Suprapubic skin (tissue), 4 donors: ENCODE data around the gene PDE6D. TPM values are rescaled to one million over a fixed set of nuclear protein-coding genes. Genes with fewer than 3 reads are reported as not detected.

ENCODE experiments used
- DNase-seq, 2 donors: peaks; one replicate each; pipeline ENCODE4 v3.0.0-alpha.2; 2019; ENCODE audit warnings: low spot score in 2 of 2
- H3K27ac ChIP-seq: fragments of 200-600 bp; sonication (generic); one replicate; pipeline ENCODE4 v1.5.1; 2019
- H3K27me3 ChIP-seq: fragments of 200-600 bp; sonication (generic); one replicate; pipeline ENCODE4 v1.5.1; 2019
- H3K36me3 ChIP-seq: fragments of 200-600 bp; sonication (generic); one replicate; pipeline ENCODE4 v1.5.1; 2019
- H3K4me1 ChIP-seq: fragments of 200-600 bp; sonication (generic); one replicate; pipeline ENCODE4 v1.5.1; 2019
- H3K4me3 ChIP-seq: fragments of 200-600 bp; sonication (generic); one replicate; pipeline ENCODE4 v1.5.1; 2019; ENCODE audit warnings: mild to moderate bottlenecking
- H3K9me3 ChIP-seq: fragments of 200-600 bp; sonication (generic); one replicate; pipeline ENCODE4 v1.5.1; 2019
- CTCF ChIP-seq, 2 donors: fragments of 200-600 bp in 1 of 2; fragments of 450-650 bp in 1 of 2; sonication (generic) in 1 of 2; IDR thresholded peaks; one replicate each; pipeline ENCODE4 v1.5.1; 2016 to 2019; ENCODE audit warnings: antibody characterized with exemption in 2 of 2, mild to moderate bottlenecking in 1 of 2, moderate library complexity in 1 of 2
- EP300 ChIP-seq: sonication (generic); formaldehyde crosslinking; IDR thresholded peaks from one replicate; pipeline ENCODE4 v1.6.1; 2017; ENCODE audit warnings: antibody characterized with exemption
- POLR2A ChIP-seq, 2 donors: fragments of 450-650 bp; IDR thresholded peaks; one replicate each; pipeline ENCODE4 v1.6.1; 2017; ENCODE audit warnings: antibody characterized with exemption in 2 of 2, mild to moderate bottlenecking in 2 of 2, moderate library complexity in 2 of 2
- POLR2AphosphoS5 ChIP-seq, 3 donors: sonication (generic); formaldehyde crosslinking; IDR thresholded peaks; one replicate each; pipeline ENCODE4 v1.6.1; 2017; ENCODE audit warnings: antibody characterized with exemption in 3 of 3
- WGBS: methylation state at CpG from one replicate; pipeline ENCODE4 v1.1.5; 2018; 5-methylcytosine and 5-hydroxymethylcytosine counted together
- total RNA-seq, 4 donors: library from RNA; depleted of rRNA; stranded (reverse); fragments of >200 nt; gene quantifications; one replicate each; pipeline ENCODE4 v1.1.0, GENCODE V29; 2016

The PDE6D gene
- 10 to 100 TPM; 14.6 to 23.7 (median 22.2) TPM for total RNA-seq

- Histone ChIP-seq H3K27me3 (no peaks in the 10 kb centered on the region), H3K36me3 (no peaks in the 10 kb centered on the region), H3K4me3 (peak within 1 kb of the TSS; percentile 92), H3K27ac (peak within 1 kb of the TSS; percentile 80), H3K4me1 (peaks cover 45% of the 10 kb centered on the region), H3K9me3 (no peaks in the 10 kb centered on the region)
- peak; percentile 98 for DNase-seq
- TF ChIP-seq POLR2A (IDR thresholded peaks at IDR 0.05) (peak in 1 of 2 donors; percentile 50), EP300 (no peak), CTCF (IDR thresholded peaks at IDR 0.05) (no peak), POLR2AphosphoS5 (IDR thresholded peaks at IDR 0.05) (peak in 1 of 3 donors; percentile 24)
- 0% methylated on average over 19 of the region's 67 CpGs for WGBS
Observed at GRCh38 chr2:231780909-231781797, at the start of gene PDE6D. Gene PDE6D, minus strand, starts transcription at chr2:231781282. Its CDS starts 168 bp downstream, at chr2:231781114.

GRCh38 chr2:231821908-231822307, 40.8 kb upstream of the PDE6D start:
- no peak overlapping the region for H3K27ac ChIP-seq
- no peak for DNase-seq
- no peaks in the 10 kb centered on the region for H3K4me1 ChIP-seq
- TF ChIP-seq EP300: no peak
- no peak for TF ChIP-seq CTCF (IDR thresholded peaks at IDR 0.05)
- no peak for TF ChIP-seq POLR2AphosphoS5 (IDR thresholded peaks at IDR 0.05)
- TF ChIP-seq POLR2A (IDR thresholded peaks at IDR 0.05): no peak
- H3K9me3 ChIP-seq: no peaks in the 10 kb centered on the region
- H3K27me3 ChIP-seq: no peaks in the 10 kb centered on the region
- H3K4me3 ChIP-seq: no peak overlapping the region
- H3K36me3 ChIP-seq: no peaks in the 10 kb centered on the region
- WGBS: 57% methylated on average over 3 of the region's 3 CpGs

- Histone ChIP-seq H3K27ac (no peak overlapping the region), H3K4me1 (no peaks in the 10 kb centered on the region), H3K36me3 (no peaks in the 10 kb centered on the region), H3K27me3 (no peaks in the 10 kb centered on the region), H3K9me3 (no peaks in the 10 kb centered on the region), H3K4me3 (no peak overlapping the region)
- DNase-seq: no peak
- 66% methylated on average over 12 of the region's 12 CpGs for WGBS
- TF ChIP-seq EP300: no peak
- TF ChIP-seq POLR2AphosphoS5 (IDR thresholded peaks at IDR 0.05): no peak
- TF ChIP-seq POLR2A (IDR thresholded peaks at IDR 0.05): no peak
- no peak for TF ChIP-seq CTCF (IDR thresholded peaks at IDR 0.05)
Observed at GRCh38 chr2:231820786-231821303, 39.8 kb upstream of the PDE6D start.

GRCh38 chr2:231819447-231820042, 38.5 kb upstream of the PDE6D start:
- WGBS: 63% methylated on average over 2 of the region's 2 CpGs
- Histone ChIP-seq H3K27ac (no peak overlapping the region), H3K36me3 (no peaks in the 10 kb centered on the region), H3K27me3 (no peaks in the 10 kb centered on the region), H3K4me1 (no peaks in the 10 kb centered on the region), H3K9me3 (peaks cover 5% of the 10 kb centered on the region), H3K4me3 (no peak overlapping the region)
- no peak for TF ChIP-seq POLR2AphosphoS5 (IDR thresholded peaks at IDR 0.05)
- no peak for TF ChIP-seq POLR2A (IDR thresholded peaks at IDR 0.05)
- no peak for TF ChIP-seq CTCF (IDR thresholded peaks at IDR 0.05)
- TF ChIP-seq EP300: no peak
- no peak for DNase-seq
